ENCODE measurements around the gene XPNPEP1.

XPNPEP1 gene

GRCh38 chr10:109892931-109893330, 30.4 kb downstream of the XPNPEP1 start:
- DNase-seq (ENCODE audit: low spot score) = no peak

GRCh38 chr10:109892117-109892516, 31.2 kb downstream of the XPNPEP1 start:
- DNase-seq (ENCODE audit: low spot score) = no peak

- DNase-seq (ENCODE audit: low spot score) = no peak
Observed at GRCh38 chr10:109891105-109891504, 32.2 kb downstream of the XPNPEP1 start.

- no peak for DNase-seq (ENCODE audit: low spot score)
Observed at GRCh38 chr10:109889867-109890266, 33.4 kb downstream of the XPNPEP1 start.

GRCh38 chr10:109887776-109888175, 35.5 kb downstream of the XPNPEP1 start:
- no peak for DNase-seq (ENCODE audit: low spot score)

GRCh38 chr10:109887243-109887642, 36.1 kb downstream of the XPNPEP1 start:
- no peak for DNase-seq (ENCODE audit: low spot score)

GRCh38 chr10:109886781-109887140, 36.5 kb downstream of the XPNPEP1 start:
- no peak for DNase-seq (ENCODE audit: low spot score)

GRCh38 chr10:109886037-109886780, 37.1 kb downstream of the XPNPEP1 start:
- no peak for DNase-seq (ENCODE audit: low spot score)

- DNase-seq (ENCODE audit: low spot score) = peak; percentile 72
Observed at GRCh38 chr10:109883859-109884771, 39.2 kb downstream of the XPNPEP1 start.

- DNase-seq (ENCODE audit: low spot score) = no peak
Observed at GRCh38 chr10:109882251-109883057, 40.9 kb downstream of the XPNPEP1 start.

- DNase-seq (ENCODE audit: low spot score) = no peak
Observed at GRCh38 chr10:109881769-109882057, 41.6 kb downstream of the XPNPEP1 start.

- no peak for DNase-seq (ENCODE audit: low spot score)
Observed at GRCh38 chr10:109880886-109881768, 42.2 kb downstream of the XPNPEP1 start.

GRCh38 chr10:109877546-109877945, 45.8 kb downstream of the XPNPEP1 start:
- DNase-seq (ENCODE audit: low spot score) = no peak

GRCh38 chr10:109875828-109876821, 47.2 kb downstream of the XPNPEP1 start:
- DNase-seq (ENCODE audit: low spot score) = no peak

- DNase-seq (ENCODE audit: low spot score) = no peak
Observed at GRCh38 chr10:109875151-109875568, 48.2 kb downstream of the XPNPEP1 start.

GRCh38 chr10:109871476-109871875, 51.8 kb downstream of the XPNPEP1 start:
- DNase-seq (ENCODE audit: low spot score) = no peak

- no peak for DNase-seq (ENCODE audit: low spot score)
Observed at GRCh38 chr10:109866995-109867635, 56.2 kb downstream of the XPNPEP1 start.

- DNase-seq (ENCODE audit: low spot score) = no peak
Observed at GRCh38 chr10:109866168-109866994, 56.9 kb downstream of the XPNPEP1 start.

- no peak for DNase-seq (ENCODE audit: low spot score)
Observed at GRCh38 chr10:109863775-109864174, 59.5 kb downstream of the XPNPEP1 start.
